Mammary epithelial cell (primary cell): Measurements from ENCODE around the gene HSPA8.

Experiments used
- CTCF ChIP-seq, 2 donors: IDR thresholded peaks in 1 of 2; conservative IDR thresholded peaks in 1 of 2; 2 replicates each; pipeline ENCODE4 v1.5.1; 2011 to 2012; ENCODE audit warnings: inconsistent platforms in 2 of 2, low read length in 2 of 2, mild to moderate bottlenecking in 2 of 2, control low read depth in 1 of 2, low read depth in 1 of 2; ENCODE audit not compliant: insufficient read depth in 1 of 2; ENCODE audit errors: extremely low read depth in 1 of 2
- EZH2 ChIP-seq: IDR thresholded peaks from 2 replicates; pipeline ENCODE4 v1.6.1; 2012; ENCODE audit warnings: low read length, inconsistent platforms, borderline replicate concordance

GRCh38 chr11:123111465-123111864 lies 49.5 kb upstream of the HSPA8 start:
- peak; percentile 53 to 76 for TF ChIP-seq CTCF (conservative IDR thresholded peaks at IDR 0.05 in 1 of 2, IDR thresholded peaks at IDR 0.05 in 1 of 2; ENCODE audit: extremely low read depth in 1 of 2, insufficient read depth in 1 of 2, low read depth in 1 of 2, low read length in 2 of 2)
- no peak for TF ChIP-seq EZH2
